H9 (cell line): ENCODE data around the gene MRGPRG. TPM values are rescaled to one million over a fixed set of nuclear protein-coding genes. Genes with fewer than 3 reads are reported as not detected.
A peak's percentile ranks its signal among the peaks of the same experiment; 100 is the strongest.

ENCODE experiments used
- DNase-seq: peaks from one replicate; pipeline ENCODE4 v3.0.0-alpha.2; 2017
- H2AFZ ChIP-seq: one replicate; pipeline ENCODE4 v1.6.1; 2013; ENCODE audit warnings: mild to moderate bottlenecking, low read length, control low read depth, moderate library complexity
- H2AK5ac ChIP-seq: 2 replicates; pipeline ENCODE4 v1.6.1; 2013; ENCODE audit warnings: low read length, control low read depth, mixed read lengths; ENCODE audit not compliant: insufficient read length
- H2BK120ac ChIP-seq: one replicate; pipeline ENCODE4 v1.6.1; 2013; ENCODE audit warnings: low read depth, mild to moderate bottlenecking, low read length, control low read depth, inconsistent platforms; ENCODE audit not compliant: poor library complexity, severe bottlenecking
- H2BK12ac ChIP-seq: 2 replicates; pipeline ENCODE4 v1.6.1; 2013; ENCODE audit warnings: low read length, control low read depth, mixed read lengths, low read depth; ENCODE audit not compliant: insufficient read length
- H2BK15ac ChIP-seq: 2 replicates; pipeline ENCODE4 v1.6.1; 2013; ENCODE audit warnings: low read depth, low read length, control low read depth
- H2BK20ac ChIP-seq: one replicate; pipeline ENCODE4 v1.6.1; 2013; ENCODE audit warnings: low read depth, mild to moderate bottlenecking, low read length, control low read depth, inconsistent platforms; ENCODE audit not compliant: poor library complexity, severe bottlenecking
- H2BK5ac ChIP-seq: 2 replicates; pipeline ENCODE4 v1.6.1; 2013; ENCODE audit warnings: low read length, control low read depth, mixed read lengths; ENCODE audit not compliant: insufficient read length
- H3K14ac ChIP-seq: 2 replicates; pipeline ENCODE4 v1.6.1; 2013; ENCODE audit warnings: low read length, control low read depth; ENCODE audit not compliant: insufficient read depth
- H3K18ac ChIP-seq: 2 replicates; pipeline ENCODE4 v1.6.1; 2013; ENCODE audit warnings: low read depth, mild to moderate bottlenecking, mixed read lengths, low read length, control low read depth; ENCODE audit not compliant: insufficient read length
- H3K23ac ChIP-seq: 2 replicates; pipeline ENCODE4 v1.6.1; 2013; ENCODE audit warnings: low read length, control low read depth, mixed read lengths, low read depth; ENCODE audit not compliant: insufficient read length
- H3K23me2 ChIP-seq: 2 replicates; pipeline ENCODE4 v1.6.1; 2013; ENCODE audit warnings: low read depth, mild to moderate bottlenecking, mixed read lengths, low read length, control low read depth; ENCODE audit not compliant: insufficient read length, poor library complexity, severe bottlenecking
- H3K27ac ChIP-seq: 2 replicates; pipeline ENCODE4 v1.5.1; 2013; ENCODE audit warnings: low read length, control low read depth, mixed read lengths, low read depth; ENCODE audit not compliant: insufficient read length
- H3K27me3 ChIP-seq: 2 replicates; pipeline ENCODE4 v1.6.1; 2013; ENCODE audit warnings: low read length, control low read depth, inconsistent platforms; ENCODE audit not compliant: insufficient read depth
- H3K4ac ChIP-seq: 2 replicates; pipeline ENCODE4 v1.6.1; 2013; ENCODE audit warnings: low read depth, mild to moderate bottlenecking, control low read depth, inconsistent platforms, low read length, moderate library complexity
- H3K4me1 ChIP-seq: 2 replicates; pipeline ENCODE4 v1.6.1; 2013; ENCODE audit warnings: low read length, control low read depth, inconsistent platforms; ENCODE audit not compliant: insufficient read depth
- H3K4me2 ChIP-seq: 2 replicates; pipeline ENCODE4 v1.6.1; 2013; ENCODE audit warnings: low read length, control low read depth, mixed read lengths; ENCODE audit not compliant: insufficient read length, insufficient read depth
- H3K56ac ChIP-seq: 2 replicates; pipeline ENCODE4 v1.6.1; 2013; ENCODE audit warnings: low read depth, mild to moderate bottlenecking, mixed read lengths, low read length, control low read depth; ENCODE audit not compliant: insufficient read length
- H3K79me1 ChIP-seq: 2 replicates; pipeline ENCODE4 v1.6.1; 2013; ENCODE audit warnings: low read depth, mild to moderate bottlenecking, moderate library complexity, low read length, control low read depth, inconsistent platforms; ENCODE audit not compliant: insufficient read depth, poor library complexity, severe bottlenecking
- H3K79me2 ChIP-seq: 2 replicates; pipeline ENCODE4 v1.6.1; 2013; ENCODE audit warnings: low read length, control low read depth, inconsistent platforms; ENCODE audit not compliant: insufficient read depth
- H3K9ac ChIP-seq: 2 replicates; pipeline ENCODE4 v1.6.1; 2013; ENCODE audit warnings: low read length, control low read depth, mixed read lengths; ENCODE audit not compliant: insufficient read length; ENCODE audit errors: extremely low read depth
- H3K9me3 ChIP-seq: one replicate; pipeline ENCODE4 v1.6.1; 2013; ENCODE audit warnings: low read depth, low read length, inconsistent platforms; ENCODE audit not compliant: control insufficient read depth
- H3T11ph ChIP-seq: one replicate; pipeline ENCODE4 v1.6.1; 2013; ENCODE audit warnings: mild to moderate bottlenecking, low read length, control low read depth, inconsistent platforms
- H4K20me1 ChIP-seq: one replicate; pipeline ENCODE4 v1.6.1; 2013; ENCODE audit not compliant: control insufficient read depth, insufficient read length, insufficient read depth
- H4K5ac ChIP-seq: 2 replicates; pipeline ENCODE4 v1.6.1; 2013; ENCODE audit warnings: low read depth, mild to moderate bottlenecking, mixed read lengths, low read length, control low read depth; ENCODE audit not compliant: insufficient read length
- H4K8ac ChIP-seq: replicated peaks from 2 replicates; pipeline ENCODE4 v1.6.1; 2013; ENCODE audit warnings: low read length, control low read depth, mixed read lengths, low read depth; ENCODE audit not compliant: insufficient read length
- H4K91ac ChIP-seq: 2 replicates; pipeline ENCODE4 v1.6.1; 2013; ENCODE audit warnings: low read depth, mild to moderate bottlenecking, moderate library complexity, mixed read lengths, low read length, control low read depth; ENCODE audit not compliant: insufficient read length
- H3K27ac Mint-ChIP-seq, 3 experiments: 2 replicates in 2 of 3; 3 replicates in 1 of 3; pipeline ENCODE4 v1.8.0; 2020 to 2021; ENCODE audit warnings: mixed read lengths in 3 of 3, mild to moderate bottlenecking in 1 of 3, moderate library complexity in 1 of 3
- H3K27me3 Mint-ChIP-seq: 2 replicates; pipeline ENCODE4 v1.8.0; 2021; ENCODE audit warnings: low read depth, mild to moderate bottlenecking, moderate library complexity, mixed read lengths
- H3K36me3 Mint-ChIP-seq, 3 experiments: 2 replicates in 2 of 3; 3 replicates in 1 of 3; pipeline ENCODE4 v1.8.0; 2020 to 2021; ENCODE audit warnings: low read depth in 3 of 3, mixed read lengths in 3 of 3; ENCODE audit not compliant: insufficient read depth in 1 of 3
- H3K4me1 Mint-ChIP-seq, 2 experiments: 2 replicates each; pipeline ENCODE4 v1.8.0; 2020; ENCODE audit warnings: mixed read lengths in 2 of 2
- H3K4me3 Mint-ChIP-seq, 2 experiments: 2 replicates in 1 of 2; 3 replicates in 1 of 2; pipeline ENCODE4 v1.8.0; 2020 to 2021; ENCODE audit warnings: mild to moderate bottlenecking in 2 of 2, mixed read lengths in 2 of 2, moderate library complexity in 1 of 2
- H3K9me3 Mint-ChIP-seq, 2 experiments: 2 replicates in 1 of 2; 3 replicates in 1 of 2; pipeline ENCODE4 v1.8.0; 2020; ENCODE audit warnings: mild to moderate bottlenecking in 2 of 2, mixed read lengths in 2 of 2, moderate library complexity in 1 of 2
- CTCF ChIP-seq: fragments of 200-600 bp; sonication (generic); conservative IDR thresholded peaks from 3 replicates; pipeline ENCODE4 v1.8.0; 2021; ENCODE audit warnings: antibody characterized with exemption, mild to moderate bottlenecking
- WGBS: extraction: QIAGEN DNeasy Blood & Tissue Kit; methylation state at CpG from one replicate; pipeline ENCODE4 v1.1.7; 2013; ENCODE audit warnings: missing lambda C conversion rate, low lambda C conversion rate, mixed read lengths; ENCODE audit not compliant: insufficient read length; ENCODE audit errors: extremely low coverage; 5-methylcytosine and 5-hydroxymethylcytosine counted together
- total RNA-seq: library from RNA; stranded (reverse); gene quantifications from 2 replicates; pipeline ENCODE4 v1.2.1, GENCODE V29; 2021

Gene MRGPRG
- total RNA-seq, 1 experiment from 2014 or later = not detected

- Histone ChIP-seq H3T11ph (no peak overlapping the region), H3K79me2 (no peaks in the 10 kb centered on the region), H3K4me2 (no peak overlapping the region), H3K4me1 (no peaks in the 10 kb centered on the region), H3K18ac (no peak overlapping the region), H4K20me1 (no peaks in the 10 kb centered on the region), H2AFZ (no peak overlapping the region), H4K8ac (no peak overlapping the region), H3K23ac (no peak overlapping the region), H3K9ac (no peak overlapping the region), H2BK5ac (no peak overlapping the region), H3K14ac (no peak overlapping the region), H3K9me3 (no peaks in the 10 kb centered on the region), H3K27ac (no peak overlapping the region), H2BK15ac (no peak overlapping the region), H2BK120ac (no peak overlapping the region), H4K91ac (no peak overlapping the region), H3K79me1 (no peaks in the 10 kb centered on the region), H3K56ac (no peak overlapping the region), H2AK5ac (no peak overlapping the region), H4K5ac (no peak overlapping the region), H3K4ac (no peak overlapping the region), H3K23me2 (no peaks in the 10 kb centered on the region), H2BK20ac (no peak overlapping the region), H3K27me3 (no peaks in the 10 kb centered on the region), H2BK12ac (no peak overlapping the region)
- Mint-ChIP-seq H3K9me3 (no peaks in the 10 kb centered on the region), H3K4me3 (no peak overlapping the region), H3K27ac (peak overlapping the region in 1 of 3 experiments; percentile 10; a peak in 1 of 7 replicates), H3K27me3 (peaks cover 11% of the 10 kb centered on the region), H3K36me3 (no peaks in the 10 kb centered on the region), H3K4me1 (peaks cover 8 to 11% of the 10 kb centered on the region in 2 experiments)
- TF ChIP-seq CTCF = no peak
- WGBS = no CpG with 5 or more reads among the region's 21 CpGs
- DNase-seq = no peak
Measured at GRCh38 chr11:3232956-3233355, 14.3 kb upstream of the MRGPRG start.
